Measurements from ENCODE around the gene TTLL9. TPM values are rescaled to one million over a fixed set of nuclear protein-coding genes. Genes with fewer than 3 reads are reported as not detected.

Gene TTLL9
- total RNA-seq, 6 experiments from 2014 or later = not detected

- no peak for TF ChIP-seq CTCF (IDR thresholded peaks at IDR 0.05)
- peaks cover 21% of the 10 kb centered on the region for H3K27me3 Mint-ChIP-seq (ENCODE audit: insufficient read depth)
These were observed 19.0 kb upstream of the TTLL9 start for GRCh38 chr20:31851240-31851955.

GRCh38 chr20:31853481-31853880 is 17.0 kb upstream of the TTLL9 start:
- H3K4me1 Mint-ChIP-seq (ENCODE audit: low read depth) = no peaks in the 10 kb centered on the region
- no peaks in the 10 kb centered on the region for H3K36me3 Mint-ChIP-seq (ENCODE audit: low read depth)
- no peak for TF ChIP-seq CTCF (IDR thresholded peaks at IDR 0.05)
- DNase-seq = no peak
- no peak overlapping the region for H3K4me3 Mint-ChIP-seq
- H3K9me3 Mint-ChIP-seq = no peaks in the 10 kb centered on the region
- peaks cover 24% of the 10 kb centered on the region for H3K27me3 Mint-ChIP-seq (ENCODE audit: insufficient read depth)
- H3K27ac Mint-ChIP-seq = no peak overlapping the region

More at GRCh38 chr20:31851240-31851955, 19.0 kb upstream of the TTLL9 start:
- Mint-ChIP-seq H3K27ac (no peak overlapping the region), H3K4me3 (no peak overlapping the region), H3K9me3 (no peaks in the 10 kb centered on the region), H3K36me3 (ENCODE audit: low read depth) (no peaks in the 10 kb centered on the region), H3K4me1 (ENCODE audit: low read depth) (no peaks in the 10 kb centered on the region)
- DNase-seq = no peak

DNA sequence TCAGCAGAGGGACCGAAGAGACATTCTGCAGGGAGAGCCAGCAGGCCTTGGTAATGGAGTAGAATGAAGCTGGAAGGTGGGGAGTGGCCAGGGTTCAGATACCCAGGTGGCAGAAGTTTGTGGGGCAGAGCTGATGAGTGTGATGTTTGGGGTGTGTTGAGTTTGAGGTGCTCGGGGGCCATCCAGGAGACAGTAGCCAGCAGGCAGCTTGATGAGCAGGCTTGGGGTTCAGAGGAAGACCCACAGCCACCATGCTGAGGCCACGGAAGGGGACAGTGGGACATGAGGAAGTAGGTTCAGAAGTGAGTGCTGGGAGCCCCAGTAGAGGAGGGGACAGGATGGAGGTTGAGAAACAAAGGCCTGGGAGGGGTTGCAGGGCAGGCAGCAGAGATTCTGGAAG is 13.9 kb upstream of the TTLL9 start:
- Mint-ChIP-seq H3K27me3 (ENCODE audit: insufficient read depth) (peaks cover 29% of the 10 kb centered on the region), H3K9me3 (no peaks in the 10 kb centered on the region), H3K4me1 (ENCODE audit: low read depth) (no peaks in the 10 kb centered on the region), H3K4me3 (no peak overlapping the region), H3K36me3 (ENCODE audit: low read depth) (no peaks in the 10 kb centered on the region), H3K27ac (no peak overlapping the region)
- TF ChIP-seq CTCF (IDR thresholded peaks at IDR 0.05) = no peak
- DNase-seq = no peak

- H3K36me3 Mint-ChIP-seq (ENCODE audit: low read depth) = no peaks in the 10 kb centered on the region
- TF ChIP-seq CTCF (IDR thresholded peaks at IDR 0.05) = no peak
- DNase-seq = no peak
- no peak overlapping the region for H3K27ac Mint-ChIP-seq
- peaks cover 37% of the 10 kb centered on the region for H3K27me3 Mint-ChIP-seq (ENCODE audit: insufficient read depth)
- no peaks in the 10 kb centered on the region for H3K4me1 Mint-ChIP-seq (ENCODE audit: low read depth)
- no peaks in the 10 kb centered on the region for H3K9me3 Mint-ChIP-seq
- no peak overlapping the region for H3K4me3 Mint-ChIP-seq
These were observed 12.3 kb upstream of the TTLL9 start for GRCh38 chr20:31857861-31858759.

DNA sequence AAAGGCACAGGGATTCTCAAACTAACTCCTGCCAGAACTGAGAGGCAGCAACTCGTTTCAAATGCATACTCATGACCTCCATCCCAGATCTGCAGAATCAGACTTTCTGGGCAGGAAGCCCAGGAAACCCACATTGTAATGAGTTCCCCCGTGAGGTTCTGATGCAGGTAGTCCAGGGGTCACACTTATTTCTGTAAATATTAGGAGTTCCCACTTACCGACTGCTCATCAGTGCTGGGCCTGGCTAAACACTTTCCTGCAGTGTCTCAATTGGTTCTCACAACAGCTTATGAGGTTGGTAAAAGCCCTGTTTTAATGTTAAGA is 11.7 kb upstream of the TTLL9 start:
- H3K4me3 Mint-ChIP-seq = no peak overlapping the region
- DNase-seq = no peak
- no peaks in the 10 kb centered on the region for H3K9me3 Mint-ChIP-seq
- H3K27ac Mint-ChIP-seq = no peak overlapping the region
- H3K4me1 Mint-ChIP-seq (ENCODE audit: low read depth) = no peaks in the 10 kb centered on the region
- no peaks in the 10 kb centered on the region for H3K36me3 Mint-ChIP-seq (ENCODE audit: low read depth)
- peaks cover 37% of the 10 kb centered on the region for H3K27me3 Mint-ChIP-seq (ENCODE audit: insufficient read depth)
- TF ChIP-seq CTCF (IDR thresholded peaks at IDR 0.05) = no peak
